Measurements from ENCODE around the gene PODXL2.
"Not testable (repeated sequence)": the region's sequence is repeated elsewhere in the genome, so short reads cannot be mapped to it uniquely, and the experiment has no call there.

PODXL2 gene

DNA sequence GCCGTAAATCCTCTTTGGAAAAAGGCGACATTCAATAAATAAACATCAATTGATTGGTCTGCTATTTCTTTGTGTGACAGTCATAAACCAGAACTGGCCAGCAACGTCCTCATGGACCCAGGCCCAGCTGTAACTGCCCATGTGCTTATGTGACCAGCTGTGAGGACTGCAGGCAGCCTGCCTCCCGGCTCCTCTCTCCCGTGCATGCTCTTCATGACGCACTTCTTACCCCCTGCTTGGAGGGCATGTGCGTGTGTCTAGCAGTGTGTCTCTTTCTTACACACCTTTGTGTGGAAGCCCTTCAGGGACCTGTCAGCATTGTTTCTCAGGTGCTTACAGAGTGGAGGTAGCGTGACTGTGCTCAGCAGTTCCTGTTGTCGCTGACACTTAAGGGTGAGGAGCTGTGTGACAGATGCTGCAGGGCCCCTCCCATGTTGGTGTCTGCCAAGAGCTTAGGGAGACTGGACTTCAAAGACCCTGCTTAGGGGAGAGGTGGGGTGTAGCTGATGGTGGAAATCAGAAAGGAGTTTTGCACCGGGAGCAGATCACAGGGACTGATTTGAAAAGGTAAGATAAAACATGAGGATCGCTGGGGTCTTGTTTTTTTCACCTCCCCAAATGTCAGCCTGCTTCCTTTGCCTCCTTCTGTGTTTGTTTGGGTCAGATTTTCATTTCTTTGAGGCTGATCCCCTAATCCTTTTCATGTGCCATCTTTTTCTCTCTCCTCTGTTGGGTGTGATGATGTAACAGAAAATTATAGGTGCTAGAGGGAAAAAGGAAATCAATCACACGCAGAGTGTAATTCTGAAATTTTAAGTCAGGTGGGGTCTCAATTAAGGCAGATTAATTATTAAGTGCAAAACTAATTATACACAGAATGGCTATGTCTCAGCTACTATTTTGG, 2.1 kb downstream of the PODXL2 start:
- no peak for DNase-seq

DNA sequence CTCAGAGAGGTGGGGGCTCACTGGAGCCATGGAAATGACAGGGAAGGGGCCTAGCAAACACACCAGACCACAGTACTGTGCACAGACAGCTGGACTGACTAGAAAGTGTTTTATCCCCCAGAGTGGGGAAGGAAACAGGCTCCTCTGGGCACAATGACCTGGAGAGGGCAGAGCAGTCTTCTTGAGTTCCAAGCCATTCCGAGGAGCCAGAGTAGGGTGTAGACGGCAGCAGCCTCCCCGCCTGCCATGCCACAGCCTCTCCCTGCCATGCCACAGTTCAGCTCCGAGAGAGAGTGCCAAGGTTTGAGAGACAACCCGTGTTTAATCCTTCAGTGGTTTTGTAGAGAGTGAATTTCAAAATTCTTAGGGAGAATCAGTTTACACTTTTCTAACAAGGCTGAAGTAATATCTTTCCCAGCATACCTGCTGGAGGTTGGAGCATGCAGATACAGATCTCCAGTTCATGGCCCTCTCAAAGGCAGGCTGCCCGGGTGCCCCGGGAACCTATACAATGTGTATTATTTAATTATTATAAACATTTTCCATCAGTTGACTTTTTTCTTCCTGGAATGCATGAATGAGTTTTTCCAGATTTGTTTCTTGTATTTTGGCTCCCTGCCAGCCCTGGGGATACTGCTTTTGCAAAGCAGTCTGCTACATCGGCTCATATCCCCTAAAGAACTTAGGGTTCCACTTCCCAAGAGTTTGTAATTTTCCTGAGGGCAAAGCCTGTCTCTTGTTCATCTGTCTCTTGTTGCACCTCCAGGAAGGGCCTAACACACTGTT, 3.2 kb downstream of the PODXL2 start:
- DNase-seq: no peak

DNA sequence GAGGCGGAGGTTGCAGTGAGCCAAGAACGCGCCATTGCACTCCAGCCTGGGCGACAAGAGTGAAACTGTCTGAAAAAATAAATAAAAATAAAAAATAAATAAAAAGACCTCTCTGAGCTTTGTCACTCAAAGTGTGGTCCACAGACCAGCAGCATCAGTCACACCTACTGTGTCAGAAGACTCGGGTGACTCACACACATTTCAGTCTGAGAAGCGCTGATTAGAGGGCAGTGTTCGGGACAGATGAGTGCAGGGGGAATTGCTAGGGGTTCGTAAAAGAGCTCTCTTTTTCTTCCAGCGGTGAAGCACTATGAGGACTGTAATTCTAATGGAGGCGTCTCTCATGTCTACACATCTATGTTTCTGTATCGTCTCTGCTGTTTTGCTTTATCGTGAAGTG, 5.7 kb downstream of the PODXL2 start:
- no peak for DNase-seq

DNA sequence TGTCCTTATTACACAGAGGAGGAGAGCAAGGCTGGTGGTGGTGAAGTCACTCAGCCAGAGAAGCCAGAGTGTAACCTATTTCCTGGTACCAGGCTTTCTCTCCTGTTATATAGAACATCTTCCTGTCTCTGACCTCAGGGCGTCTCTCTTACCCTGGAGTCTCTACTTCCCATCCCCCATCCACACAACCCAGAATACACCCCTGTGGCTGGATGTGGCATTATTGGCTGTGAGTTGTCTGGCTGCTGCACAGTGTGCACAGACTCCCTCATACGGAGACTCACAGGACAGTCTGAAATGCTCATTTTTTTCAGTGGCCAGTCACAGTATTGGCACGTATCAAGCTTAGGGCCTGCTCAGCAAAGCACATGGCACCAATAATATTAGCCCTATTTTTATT, 8.6 kb downstream of the PODXL2 start:
- DNase-seq: no peak

DNA sequence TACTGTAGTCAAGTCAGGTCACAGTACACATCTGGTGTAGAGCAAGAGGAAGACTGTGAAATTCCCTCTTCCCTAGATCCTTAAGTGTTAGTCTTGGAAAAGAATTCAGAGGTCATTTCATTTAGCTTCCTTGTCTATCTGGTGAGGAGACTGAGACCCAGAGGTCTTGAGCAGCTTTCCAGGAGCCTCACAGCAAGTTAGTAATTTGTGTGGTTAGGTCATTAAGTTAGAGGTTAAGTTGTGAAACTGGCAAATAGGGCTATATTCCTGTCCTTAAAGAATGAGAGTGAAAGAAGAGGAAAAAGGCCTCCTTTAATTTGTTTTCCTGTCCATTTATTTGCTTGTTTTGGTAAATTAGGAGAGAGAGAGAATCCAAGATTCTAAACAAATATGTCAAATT, 9.0 kb downstream of the PODXL2 start:
- DNase-seq: no peak

DNA sequence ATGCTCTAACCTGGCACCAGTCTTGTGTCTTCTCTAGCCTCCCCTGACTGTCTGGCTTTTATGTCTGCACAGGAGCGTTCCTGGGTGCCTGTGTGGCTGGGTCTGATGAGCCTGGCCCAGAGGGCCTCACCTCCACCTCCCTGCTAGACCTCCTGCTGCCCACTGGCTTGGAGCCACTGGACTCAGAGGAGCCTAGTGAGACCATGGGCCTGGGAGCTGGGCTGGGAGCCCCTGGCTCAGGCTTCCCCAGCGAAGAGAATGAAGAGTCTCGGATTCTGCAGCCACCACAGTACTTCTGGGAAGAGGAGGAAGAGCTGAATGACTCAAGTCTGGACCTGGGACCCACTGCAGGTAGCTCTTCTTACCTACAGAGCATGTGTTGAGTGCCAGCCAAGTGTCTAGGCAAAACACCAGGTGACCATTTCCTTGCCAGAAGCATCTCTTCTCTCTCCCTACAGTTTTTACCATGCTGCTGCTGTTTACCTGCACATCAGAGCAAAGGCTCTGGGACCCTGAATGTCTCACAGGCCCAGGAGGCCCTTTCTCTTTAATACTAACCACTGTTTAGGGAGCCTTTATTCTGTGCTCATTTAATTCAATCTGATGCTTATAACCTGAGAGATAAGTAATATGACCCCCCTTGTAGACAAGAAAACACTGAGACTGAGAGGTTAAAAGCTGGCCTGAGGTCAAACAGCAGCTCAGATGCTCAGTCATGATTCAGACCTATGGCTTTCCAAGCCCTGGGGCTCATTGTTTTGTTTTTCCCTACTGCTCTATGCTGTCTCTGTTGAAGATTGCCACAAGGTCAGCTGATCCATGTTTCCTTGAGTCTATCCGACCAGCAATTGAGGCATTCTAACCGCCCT, 10.4 kb downstream of the PODXL2 start:
- DNase-seq: no peak

DNA sequence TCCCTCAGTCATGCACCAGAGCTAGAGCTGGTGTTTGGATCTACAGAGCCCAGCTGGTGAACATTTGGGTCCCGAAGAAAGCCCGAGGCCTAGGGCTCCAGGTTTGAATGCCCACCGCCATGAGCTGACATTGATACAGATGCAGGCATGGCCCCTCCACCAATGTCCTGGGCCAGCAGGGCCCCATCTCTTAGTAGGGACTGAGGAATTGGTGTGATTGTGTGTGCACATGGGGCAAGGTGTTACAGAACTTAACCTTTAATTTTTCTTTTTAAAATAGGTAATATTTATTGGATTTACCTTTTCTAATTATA, 11.0 kb downstream of the PODXL2 start:
- no peak for DNase-seq

DNA sequence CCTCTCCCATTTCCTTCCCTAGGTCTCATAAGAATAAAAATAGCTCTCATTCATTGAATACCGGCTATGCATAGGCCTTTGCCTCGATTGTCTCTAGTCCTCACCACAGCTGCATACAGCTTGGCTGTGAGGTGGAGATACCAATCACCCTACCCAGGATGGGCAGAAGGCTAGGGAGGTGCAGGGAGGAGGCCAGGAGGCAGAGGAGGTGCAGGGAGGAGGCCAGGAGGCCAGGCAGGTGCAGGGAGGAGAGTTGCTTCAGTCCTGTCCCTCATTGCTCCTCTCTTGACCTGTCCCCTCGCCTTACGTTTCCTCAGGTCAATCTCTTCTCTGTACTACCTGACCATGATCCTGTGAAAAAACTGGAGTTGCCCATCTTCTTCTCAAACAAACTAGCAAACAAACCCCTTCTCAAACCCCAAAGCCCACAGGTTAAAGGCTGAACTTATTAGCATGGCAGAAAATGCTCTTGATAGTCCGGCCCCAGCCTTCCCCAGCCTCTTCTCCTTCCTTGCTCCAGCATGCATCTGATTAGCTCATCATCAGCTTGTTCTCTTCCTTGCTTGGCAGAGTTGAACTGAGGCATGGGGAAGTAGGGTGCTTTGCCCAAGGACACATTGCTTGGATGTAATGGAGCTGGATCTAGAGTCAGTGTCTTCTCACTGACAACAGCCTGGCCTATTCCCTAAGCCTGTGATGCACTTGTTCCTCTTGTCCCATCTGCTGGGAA, 15.8 kb downstream of the PODXL2 start:
- DNase-seq: no peak

DNA sequence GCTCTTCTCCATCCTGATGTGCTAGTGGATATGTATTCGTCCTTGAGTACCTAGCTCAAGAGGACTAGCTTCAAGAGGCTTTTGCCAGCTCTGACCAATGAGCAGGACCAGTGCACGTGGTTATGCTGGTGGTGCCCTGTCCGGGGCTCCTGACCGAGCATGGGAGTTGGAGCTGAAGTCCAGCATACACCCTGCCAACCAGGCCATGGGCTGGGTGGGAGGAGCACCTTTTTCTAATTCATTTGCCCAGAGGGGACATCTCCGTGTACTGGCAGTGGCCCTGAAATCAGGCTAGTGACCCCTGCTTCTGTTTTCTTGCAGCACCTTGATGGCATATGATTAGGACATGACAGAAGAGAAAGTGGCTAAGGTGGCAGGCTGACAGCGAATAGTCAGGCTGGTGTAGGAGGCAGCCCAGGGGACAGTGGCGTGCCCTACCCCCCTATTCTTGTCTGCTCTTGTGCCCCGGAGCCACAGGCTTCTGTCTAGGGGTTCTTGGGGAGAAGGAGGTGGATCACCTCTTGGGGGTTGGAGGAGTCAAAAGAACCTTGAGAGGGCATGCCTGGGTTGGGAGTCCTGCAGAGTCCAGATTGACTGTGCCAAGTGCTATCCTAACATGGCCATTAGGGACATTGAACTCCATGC, 16.5 kb downstream of the PODXL2 start:
- no peak for DNase-seq

DNA sequence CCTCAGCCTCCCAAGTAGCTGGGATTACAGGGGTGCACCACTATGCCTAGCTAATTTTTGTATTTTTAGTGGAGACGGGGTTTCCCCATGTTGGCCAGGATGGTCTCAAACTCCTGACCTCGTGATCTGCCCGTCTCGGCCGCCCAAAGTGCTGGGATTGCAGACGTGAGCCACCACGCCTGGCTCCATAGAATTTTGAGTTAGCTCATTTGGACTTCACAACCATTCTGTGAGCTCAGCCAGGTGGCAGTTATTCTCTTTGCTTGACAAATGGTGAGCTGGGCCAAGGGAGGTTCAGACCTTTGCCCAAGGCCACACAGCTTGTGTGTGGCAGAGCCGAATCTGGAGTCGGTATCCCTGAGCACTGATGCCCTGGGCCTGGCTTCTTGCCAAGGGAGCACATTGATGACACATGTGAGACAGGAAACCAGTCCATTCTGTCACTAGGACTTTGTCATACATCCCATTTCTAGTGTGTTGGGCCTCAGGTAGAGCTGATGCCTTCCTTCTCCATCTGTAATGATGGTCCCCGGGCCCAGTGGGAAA, 17.6 kb downstream of the PODXL2 start:
- DNase-seq: no peak

DNA sequence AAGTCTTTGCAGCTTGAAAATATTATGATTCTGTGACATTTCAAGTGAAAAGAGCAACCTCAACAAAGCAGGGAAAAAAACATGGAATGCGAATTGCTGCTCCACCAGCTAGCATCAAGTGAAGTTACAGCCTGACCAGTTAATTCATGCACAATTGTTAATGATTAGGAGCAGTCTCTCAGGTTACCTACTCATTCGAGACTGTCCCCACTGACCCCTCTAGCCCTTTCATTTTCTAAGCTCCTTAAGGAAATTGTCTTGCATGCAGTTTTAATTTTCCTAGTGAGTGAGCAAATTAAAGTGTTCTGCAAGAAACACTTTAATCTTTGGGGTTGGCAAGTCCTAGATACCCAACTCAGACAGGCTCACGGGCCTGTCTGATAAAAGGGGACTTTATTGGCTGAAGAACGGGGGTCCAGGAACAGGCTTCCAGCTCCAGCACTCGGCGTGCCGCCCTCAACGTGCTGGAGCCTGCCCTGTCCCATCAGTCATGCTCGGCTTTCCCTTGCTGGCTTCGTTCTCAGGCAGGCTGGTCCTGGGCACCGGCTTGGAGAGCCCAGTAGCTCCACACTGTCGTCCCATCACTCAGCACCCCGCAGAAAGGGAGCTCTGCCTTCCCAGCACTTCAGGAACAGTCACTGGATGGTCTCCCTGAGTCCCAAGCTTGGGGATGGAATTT, 18.3 kb downstream of the PODXL2 start:
- no peak for DNase-seq

DNA sequence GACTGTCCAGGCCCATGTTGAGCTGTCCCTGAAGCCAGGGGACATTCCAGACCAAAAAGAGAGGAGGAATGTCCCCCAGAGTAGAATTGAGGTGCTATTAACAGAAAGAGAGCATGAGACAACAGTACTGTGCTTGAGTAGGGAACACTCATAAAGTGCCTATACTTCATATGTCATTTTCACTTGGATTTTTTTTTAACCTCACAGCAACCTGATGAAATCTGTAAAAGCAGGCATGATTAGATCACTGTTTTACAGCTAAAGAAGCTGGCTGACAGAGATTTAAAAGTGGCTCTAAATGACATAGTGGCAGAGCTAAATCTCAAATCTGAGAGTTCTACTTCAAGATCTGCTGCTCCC, 18.8 kb downstream of the PODXL2 start:
- DNase-seq: no peak

DNA sequence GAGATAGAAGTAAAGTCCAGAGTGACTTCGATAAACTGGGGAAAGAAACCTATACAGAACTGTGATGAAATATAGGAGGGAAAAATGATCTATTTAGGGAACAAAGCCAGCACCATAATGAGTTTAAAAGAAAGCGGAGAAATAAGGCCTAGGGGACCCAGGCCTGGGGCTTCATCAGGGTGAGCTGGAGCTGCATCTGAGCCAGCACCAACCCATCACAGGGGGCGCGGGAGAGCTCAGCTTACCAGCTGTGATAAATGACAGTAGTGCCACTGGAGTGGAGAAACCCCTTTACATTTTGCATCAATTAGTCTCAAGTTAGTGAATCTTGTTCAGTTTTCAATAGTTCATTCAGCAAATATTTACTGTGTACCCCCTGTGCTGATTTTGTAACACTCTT, 21.3 kb downstream of the PODXL2 start:
- no peak for DNase-seq

DNA sequence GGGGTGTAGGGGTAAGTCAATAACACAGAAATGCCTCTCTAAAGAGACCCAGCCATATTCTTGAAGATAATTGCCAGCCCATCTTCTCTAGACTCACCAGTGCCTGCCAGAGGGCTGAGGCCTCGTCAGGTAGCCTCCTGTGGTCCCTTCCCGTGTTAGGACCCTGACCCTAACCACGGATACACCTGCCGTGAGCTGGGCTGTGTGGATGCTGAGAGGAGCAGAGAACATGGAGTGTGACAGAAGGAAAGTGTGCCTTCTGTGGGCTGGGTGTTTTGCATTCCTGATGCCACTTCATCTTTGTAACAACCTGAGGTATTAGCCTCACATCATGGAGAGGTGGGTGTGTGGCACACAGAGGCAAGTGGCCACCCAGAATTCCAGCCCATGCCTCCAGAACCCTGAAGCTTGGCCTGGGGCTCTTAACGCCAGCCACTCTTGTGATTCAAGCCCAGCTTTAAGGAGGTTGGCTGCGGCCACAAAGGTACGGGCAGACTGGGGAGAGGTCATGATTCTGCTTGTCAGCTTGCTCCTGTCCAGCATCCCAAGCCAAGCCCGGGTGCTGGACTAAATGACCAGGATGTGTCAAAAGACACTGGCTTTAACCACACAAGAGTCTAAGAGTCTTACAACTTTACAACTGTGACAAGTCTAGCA, 22.7 kb downstream of the PODXL2 start:
- DNase-seq: no peak

DNA sequence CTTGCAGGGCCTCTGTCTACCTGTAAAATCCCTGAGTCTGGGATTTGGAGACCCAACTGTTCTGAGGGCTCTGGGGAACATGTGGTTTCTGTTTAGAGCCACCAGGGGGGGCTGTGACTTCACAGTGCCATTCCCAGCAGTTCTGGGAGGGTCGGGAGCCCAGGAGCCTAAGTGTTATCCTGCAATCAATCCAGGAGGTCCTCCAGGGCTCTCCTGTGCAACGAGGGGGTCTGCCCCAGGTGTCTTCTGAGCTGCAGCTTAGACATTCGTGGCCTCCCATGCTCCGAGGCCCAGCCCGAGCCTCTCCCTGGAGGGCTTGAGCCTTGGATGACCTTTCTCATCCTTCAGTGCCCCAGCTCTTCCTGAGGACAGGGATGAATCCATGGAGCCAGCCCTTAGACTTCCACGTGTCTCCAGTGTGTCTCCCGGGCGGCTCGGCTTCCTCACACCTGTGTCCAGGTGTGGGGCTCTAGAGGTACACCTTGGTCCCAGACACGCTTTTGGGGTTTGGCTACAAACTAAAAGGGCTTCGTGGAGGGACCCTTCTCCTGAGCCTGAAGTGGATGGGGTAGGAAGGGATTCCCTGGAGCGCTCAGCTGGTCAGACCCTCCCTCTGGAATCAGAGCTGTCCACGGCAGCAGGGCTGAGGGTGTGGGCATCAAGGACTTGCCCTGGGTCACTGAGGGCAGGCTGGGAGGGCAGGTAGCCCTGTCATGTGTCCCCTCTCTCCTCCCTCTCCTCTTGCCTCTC, 23.4 kb downstream of the PODXL2 start:
- DNase-seq: no peak

DNA sequence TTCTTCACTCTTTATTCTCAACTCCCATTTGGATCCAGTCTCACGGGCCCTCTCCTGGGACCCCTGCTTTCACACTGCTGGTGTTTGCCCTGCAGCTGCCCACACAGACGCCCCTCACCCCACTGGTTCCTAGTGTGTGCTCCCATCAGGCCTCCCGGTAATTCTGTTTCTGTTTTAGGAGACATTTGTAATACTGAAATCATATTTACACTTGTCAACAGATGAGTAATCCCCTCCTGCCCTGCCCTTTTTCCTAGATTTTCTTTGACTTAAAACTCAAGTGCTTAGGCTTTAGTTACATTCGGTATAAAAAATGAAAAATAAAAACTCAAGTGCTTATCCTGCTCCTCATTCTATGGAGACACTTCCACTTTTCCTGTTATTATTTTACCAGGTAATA, 25.4 kb downstream of the PODXL2 start:
- DNase-seq: no peak

DNA sequence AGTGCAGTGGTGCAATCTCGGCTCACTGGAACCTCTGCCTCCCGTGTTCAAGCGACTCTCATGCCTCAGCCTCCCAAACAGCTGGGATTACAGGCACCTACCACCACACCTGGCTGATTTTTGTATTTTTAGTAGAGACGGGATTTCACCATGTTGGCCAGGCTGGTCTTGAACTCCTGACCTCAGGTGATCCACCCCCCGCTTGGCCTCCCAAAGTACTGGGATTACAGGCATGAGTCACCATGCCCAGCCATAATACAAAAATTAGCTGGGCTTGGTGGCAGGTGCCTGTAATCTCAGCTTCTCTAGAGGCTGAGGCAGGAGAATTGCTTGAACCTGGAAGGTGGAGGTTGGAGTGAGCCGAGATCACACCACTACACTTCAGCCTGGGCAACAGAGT, 26.0 kb downstream of the PODXL2 start:
- DNase-seq: not testable (repeated sequence)

DNA sequence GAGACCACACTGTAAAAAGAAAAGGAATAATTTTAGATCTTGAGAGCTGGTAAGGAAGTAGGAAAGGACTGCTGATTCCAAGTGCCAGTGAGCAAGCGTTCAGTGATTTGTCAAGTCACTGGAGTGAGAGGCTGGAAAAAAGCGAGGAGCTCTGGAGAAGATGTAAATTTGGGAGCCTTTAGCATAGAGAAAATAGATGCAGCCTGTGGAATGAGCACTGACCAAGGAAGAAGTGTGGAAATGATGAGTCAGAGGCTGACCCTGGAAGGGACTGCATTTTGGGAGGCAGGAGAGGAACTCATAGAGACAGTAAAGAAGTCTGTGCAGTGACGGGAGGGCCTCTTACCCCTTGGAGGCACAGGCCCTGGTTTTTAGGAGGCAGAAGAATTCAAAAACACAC, 26.7 kb downstream of the PODXL2 start:
- no peak for DNase-seq

DNA sequence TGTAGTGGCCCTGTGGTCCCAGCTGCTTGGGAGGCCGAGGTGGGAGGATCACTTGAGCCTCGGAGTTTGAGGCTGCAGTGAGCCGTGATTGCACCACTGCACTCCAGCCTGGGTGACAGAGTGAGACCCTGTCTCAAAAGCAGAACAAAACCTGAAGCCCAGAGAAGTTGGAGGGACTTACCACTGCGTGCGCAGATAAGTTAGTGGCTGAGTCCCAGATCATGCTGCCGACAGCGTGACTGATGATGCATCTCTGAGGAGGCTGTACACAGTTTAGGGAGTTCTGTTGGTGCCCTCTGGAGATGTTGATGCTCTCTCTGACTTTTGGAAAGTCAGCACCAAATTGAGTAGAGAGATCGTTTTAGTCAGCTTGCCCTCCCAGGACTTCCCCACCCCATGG, 27.9 kb downstream of the PODXL2 start:
- DNase-seq: no peak

DNA sequence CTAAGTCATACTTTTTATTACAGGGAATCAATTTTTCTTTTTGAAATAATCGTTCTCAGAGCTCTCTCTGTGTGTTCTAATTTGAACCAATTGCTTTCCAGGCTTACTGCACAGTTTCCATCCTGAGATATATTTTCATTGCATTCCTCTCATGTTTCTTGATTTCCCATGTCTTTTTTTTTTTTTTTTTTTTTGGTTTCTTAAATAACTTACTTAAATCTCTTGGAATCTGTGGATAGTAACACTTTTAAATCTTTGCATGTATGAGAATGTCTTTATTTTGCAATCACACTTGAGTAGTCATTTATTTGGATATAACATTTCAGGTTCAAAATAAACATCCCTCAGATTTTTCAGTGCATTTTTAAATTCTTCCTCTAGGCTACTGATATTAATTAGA, 29.2 kb downstream of the PODXL2 start:
- no peak for DNase-seq

Data from activated T-cell treated with anti-CD3 and anti-CD28 coated beads for 4 hours (primary cell).